ENCODE results near the gene NCOR2.

The NCOR2 gene

GRCh38 chr12:124527861-124528561, 39.4 kb downstream of the NCOR2 start:
- DNase-seq (ENCODE audit: low read depth in 2 of 2), result no peak

GRCh38 chr12:124525927-124526692, 41.3 kb downstream of the NCOR2 start:
- no peak for DNase-seq (ENCODE audit: low read depth in 2 of 2)

- no peak for DNase-seq (ENCODE audit: low read depth in 2 of 2)
Measured at GRCh38 chr12:124525455-124525854, 42.0 kb downstream of the NCOR2 start.

GRCh38 chr12:124524231-124524925, 43.0 kb downstream of the NCOR2 start:
- DNase-seq (ENCODE audit: low read depth in 2 of 2), result no peak

GRCh38 chr12:124523071-124523470, 44.3 kb downstream of the NCOR2 start:
- no peak for DNase-seq (ENCODE audit: low read depth in 2 of 2)

- DNase-seq (ENCODE audit: low read depth in 2 of 2), result no peak
Measured at GRCh38 chr12:124520907-124521306, 46.5 kb downstream of the NCOR2 start.

- DNase-seq (ENCODE audit: low read depth in 2 of 2), result no peak
Measured at GRCh38 chr12:124520265-124520701, 47.1 kb downstream of the NCOR2 start.

- no peak for DNase-seq (ENCODE audit: low read depth in 2 of 2)
Measured at GRCh38 chr12:124519746-124520145, 47.7 kb downstream of the NCOR2 start.

- DNase-seq (ENCODE audit: low read depth in 2 of 2), result no peak
Measured at GRCh38 chr12:124518051-124518932, 49.1 kb downstream of the NCOR2 start.
